Naive thymus-derived CD4-positive, alpha-beta T cell (primary cell): ENCODE measurements around the gene MDM2. TPM values are rescaled to one million over a fixed set of nuclear protein-coding genes. Genes with fewer than 3 reads are reported as not detected.
"Not testable (repeated sequence)": the region's sequence is repeated elsewhere in the genome, so short reads cannot be mapped to it uniquely, and the experiment has no call there.

Source experiments
- ATAC-seq: fragments of 150-1000 bp; cut with Tn5 transposase; 2 replicates; pipeline ENCODE4 v1.10.0; 2021; ENCODE audit warnings: mild to moderate bottlenecking, moderate library complexity
- CTCF ChIA-PET: fragments of 350-600 bp; sonication (Branson Sonifier 250); formaldehyde crosslinking; loops from one replicate; lab custom pipeline; 2021; ENCODE audit warnings: antibody characterized with exemption; lab: Charles Lee
- POLR2A ChIA-PET: fragments of 350-600 bp; sonication (Branson Sonifier 250); formaldehyde crosslinking; loops from one replicate; lab custom pipeline; 2021; ENCODE audit warnings: antibody characterized with exemption, inconsistent platforms; lab: Charles Lee
- DNase-seq, 9 donors: peaks; one replicate each; pipeline versions ENCODE4 v3.0.0 to v3.0.0-alpha.2; 2020 to 2022; ENCODE audit warnings: mixed read lengths in 1 of 9
- H3K27ac ChIP-seq: one replicate; pipeline ENCODE4 v1.7.0; 2013; ENCODE audit warnings: mild to moderate bottlenecking, low read depth, low read length, moderate library complexity
- H3K27me3 ChIP-seq, 2 donors: one replicate each; pipeline ENCODE4 v1.7.0; 2013; ENCODE audit warnings: low read length in 2 of 2, mild to moderate bottlenecking in 2 of 2, moderate library complexity in 2 of 2; ENCODE audit not compliant: control insufficient read depth in 2 of 2, insufficient read depth in 2 of 2
- H3K36me3 ChIP-seq, 3 experiments: 1 replicate in 2 of 3; 2 replicates in 1 of 3; pipeline ENCODE4 v1.7.0; 2013; ENCODE audit warnings: low read length in 3 of 3, mild to moderate bottlenecking in 3 of 3, moderate library complexity in 1 of 3; ENCODE audit not compliant: insufficient read depth in 3 of 3, control insufficient read depth in 2 of 3
- H3K4me1 ChIP-seq, 2 donors: one replicate each; pipeline ENCODE4 v1.7.0; 2013; ENCODE audit warnings: low read length in 2 of 2, mild to moderate bottlenecking in 2 of 2, moderate library complexity in 1 of 2; ENCODE audit not compliant: control insufficient read depth in 2 of 2, insufficient read depth in 2 of 2
- H3K4me3 ChIP-seq: 2 replicates; pipeline ENCODE4 v1.7.0; 2013; ENCODE audit warnings: mild to moderate bottlenecking, low read length
- H3K9me3 ChIP-seq, 3 experiments: 1 replicate in 2 of 3; 2 replicates in 1 of 3; pipeline ENCODE4 v1.7.0; 2013; ENCODE audit warnings: low read length in 3 of 3; ENCODE audit not compliant: control insufficient read depth in 2 of 3
- H3K27ac Mint-ChIP-seq, 9 donors: one replicate each; pipeline ENCODE4 v1.8.0; 2020 to 2022; ENCODE audit warnings: mixed read lengths in 9 of 9, mild to moderate bottlenecking in 8 of 9, moderate library complexity in 5 of 9, inconsistent platforms in 2 of 9
- H3K27me3 Mint-ChIP-seq, 5 donors: one replicate each; pipeline ENCODE4 v1.8.0; 2021 to 2022; ENCODE audit warnings: mixed read lengths in 5 of 5, mild to moderate bottlenecking in 1 of 5
- H3K36me3 Mint-ChIP-seq, 5 donors: one replicate each; pipeline ENCODE4 v1.8.0; 2020 to 2022; ENCODE audit warnings: mixed read lengths in 5 of 5, mild to moderate bottlenecking in 3 of 5, inconsistent platforms in 1 of 5
- H3K4me1 Mint-ChIP-seq, 7 donors: one replicate each; pipeline ENCODE4 v1.8.0; 2020 to 2022; ENCODE audit warnings: mixed read lengths in 7 of 7, mild to moderate bottlenecking in 3 of 7, inconsistent platforms in 1 of 7
- H3K4me3 Mint-ChIP-seq, 10 donors: one replicate each; pipeline ENCODE4 v1.8.0; 2020 to 2022; ENCODE audit warnings: mild to moderate bottlenecking in 10 of 10, mixed read lengths in 10 of 10, moderate library complexity in 6 of 10, inconsistent platforms in 2 of 10
- H3K9me3 Mint-ChIP-seq, 11 donors: one replicate each; pipeline ENCODE4 v1.8.0; 2020 to 2022; ENCODE audit warnings: mixed read lengths in 11 of 11, mild to moderate bottlenecking in 4 of 11, inconsistent platforms in 1 of 11, moderate library complexity in 1 of 11
- intact Hi-C, 2 donors: fragments of 100-400 bp; cut with micrococcal nuclease; formaldehyde crosslinking; loops; one replicate each; pipeline ENCODE4 v1.15.1; 2023
- polyA plus RNA-seq, 2 donors: library from polyadenylated mRNA; unstranded; fragments of 300-500 nt; fragmentation: Illumina TruSeq; gene quantifications; one replicate each; pipeline ENCODE4 v1.2.3, GENCODE V29; 2021
- total RNA-seq, 6 experiments: library from RNA in 5 of 6; stranded (reverse) in 5 of 6; gene quantifications; 1 replicate in 5 of 6; 2 replicates in 1 of 6; pipeline ENCODE4 v1.2.3 and lab custom pipeline; 2021 to 2026

Gene MDM2
- total and polyA plus RNA-seq, 7 experiments from 2014 or later: 14.5 to 271 (median 79.8) TPM

DNA sequence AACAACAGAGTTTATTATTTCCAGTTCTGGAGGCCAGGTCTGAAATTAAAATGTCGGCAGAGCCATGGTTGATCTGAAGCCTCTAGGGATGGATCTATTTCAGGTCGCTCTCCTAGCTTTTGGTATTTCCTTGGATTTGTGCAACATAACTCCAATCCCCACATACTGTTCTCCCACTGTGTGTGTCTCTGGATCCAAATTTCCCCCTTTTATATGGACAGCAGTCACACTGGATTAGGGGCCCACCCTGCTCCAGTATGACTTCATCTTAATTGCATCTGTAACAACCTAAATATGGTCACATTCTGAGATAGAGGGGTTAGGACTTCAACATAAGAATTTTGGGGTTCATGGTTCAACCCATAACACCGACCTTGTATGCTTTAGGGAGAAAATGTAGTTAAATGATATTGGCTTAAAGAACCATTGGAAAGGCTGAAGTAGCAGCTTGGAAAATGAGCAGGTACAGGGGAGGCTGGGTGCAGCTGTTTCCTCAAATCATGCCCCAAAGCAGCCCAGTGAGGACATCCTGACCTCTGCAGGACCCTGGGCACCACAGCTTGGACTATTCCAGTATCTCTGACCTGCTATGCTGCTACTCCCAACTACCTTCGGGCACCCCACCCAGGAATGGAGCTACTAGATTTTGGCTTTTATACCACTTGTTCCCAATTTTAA is 13.9 kb upstream of the MDM2 start:
- intact Hi-C loops: loop anchor here in 1 of 2 donors (5.0 kb wide), 1 partner anchor 47 kb away; the partner anchor contains the start of gene SLC35E3

DNA sequence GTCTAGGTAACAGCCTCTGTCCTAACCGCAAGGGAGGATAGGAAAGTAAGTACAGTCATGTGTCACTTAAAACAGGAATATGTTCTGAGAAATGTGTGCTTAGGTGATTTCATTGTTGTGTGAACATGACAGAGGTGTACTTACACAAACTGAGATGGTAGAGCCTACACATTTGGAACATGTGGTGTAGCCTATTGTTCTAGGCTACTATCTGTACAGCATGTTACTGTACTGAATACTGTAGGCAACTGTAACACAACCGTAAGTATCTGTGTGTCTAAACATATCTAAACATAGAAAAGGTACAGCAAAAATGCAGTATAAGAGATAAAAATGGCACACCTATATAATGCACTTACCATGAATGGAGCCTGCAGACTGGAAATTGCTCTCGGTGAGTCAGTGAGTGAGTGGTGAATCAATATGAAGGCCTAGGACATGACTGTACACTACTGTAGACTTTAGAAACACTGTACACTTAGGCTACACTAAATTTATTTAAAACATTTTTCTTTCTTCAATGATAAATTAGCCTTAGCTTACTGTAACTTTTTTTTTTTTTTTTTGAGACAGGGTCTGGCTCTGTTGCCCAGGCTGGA is 13.2 kb upstream of the MDM2 start:
- CTCF ChIA-PET: no interaction called here

More for the DNA sequence above, 13.9 kb upstream of the MDM2 start:
- H3K27ac Mint-ChIP-seq: no peak overlapping the region
- no peaks in the 10 kb centered on the region for H3K9me3 Mint-ChIP-seq
- Histone ChIP-seq H3K27ac (no peak overlapping the region), H3K9me3 (no peaks in the 10 kb centered on the region), H3K4me3 (no peak overlapping the region), H3K4me1 (no peaks in the 10 kb centered on the region), H3K36me3 (no peaks in the 10 kb centered on the region), H3K27me3 (no peaks in the 10 kb centered on the region)
- H3K4me3 Mint-ChIP-seq: no peak overlapping the region
- CTCF ChIA-PET: no interaction called here
- POLR2A ChIA-PET: no interaction called here
- ATAC-seq (no peak), DNase-seq (no peak)
- H3K4me1 Mint-ChIP-seq: peaks cover 0 to 5% (median 0%) of the 10 kb centered on the region in 7 donors
- no peaks in the 10 kb centered on the region for H3K36me3 Mint-ChIP-seq
- no peaks in the 10 kb centered on the region for H3K27me3 Mint-ChIP-seq

DNA sequence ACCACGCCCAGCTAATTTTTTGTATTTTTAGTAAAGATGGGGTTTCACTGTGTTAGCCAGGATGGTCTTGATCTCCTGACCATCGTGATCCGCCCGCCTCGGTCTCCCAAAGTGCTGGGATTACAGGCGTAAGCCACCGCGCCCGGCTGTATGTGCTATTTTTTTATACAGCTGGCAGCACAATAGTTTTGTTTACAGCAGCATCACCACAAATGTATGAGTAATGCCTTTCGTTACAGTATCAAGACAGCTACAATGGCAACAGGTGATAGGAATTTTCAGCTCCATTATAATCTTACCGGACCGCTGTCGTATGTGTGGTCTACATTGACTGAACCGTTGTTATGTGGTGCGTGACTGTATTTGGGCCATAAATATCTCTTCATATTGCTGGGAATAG is 11.6 kb upstream of the MDM2 start:
- Histone ChIP-seq H3K9me3 (no peaks in the 10 kb centered on the region), H3K4me3 (no peak overlapping the region), H3K4me1 (no peaks in the 10 kb centered on the region), H3K27me3 (no peaks in the 10 kb centered on the region), H3K36me3 (no peaks in the 10 kb centered on the region), H3K27ac (no peak overlapping the region)
- intact Hi-C loops: no loop called here
- no peak for DNase-seq
- Mint-ChIP-seq H3K9me3 (no peaks in the 10 kb centered on the region), H3K27me3 (no peaks in the 10 kb centered on the region), H3K4me1 (peaks cover 0 to 5% (median 0%) of the 10 kb centered on the region in 7 donors), H3K4me3 (no peak overlapping the region), H3K27ac (no peak overlapping the region), H3K36me3 (no peaks in the 10 kb centered on the region)
- no peak for ATAC-seq
- CTCF ChIA-PET: interaction anchor here (0.6 kb wide), 2 partner anchors 50 to 462 kb away, joined by 3 to 4 read pairs; partner anchors contain the start of gene SLC35E3
- POLR2A ChIA-PET: interaction anchor here (0.5 to 1.0 kb wide), 3 partner anchors 13 to 701 kb away, joined by 3 to 4 read pairs (median 3); no protein-coding TSS in a partner anchor

More for the DNA sequence above, 13.2 kb upstream of the MDM2 start:
- no peak for ATAC-seq
- Histone ChIP-seq H3K27me3 (no peaks in the 10 kb centered on the region), H3K27ac (no peak overlapping the region), H3K4me3 (no peak overlapping the region), H3K9me3 (no peaks in the 10 kb centered on the region), H3K4me1 (no peaks in the 10 kb centered on the region), H3K36me3 (no peaks in the 10 kb centered on the region)
- intact Hi-C loops: loop anchor here in 1 of 2 donors (5.0 kb wide), 1 partner anchor 47 kb away; the partner anchor contains the start of gene SLC35E3
- no peak overlapping the region for H3K27ac Mint-ChIP-seq
- POLR2A ChIA-PET: no interaction called here
- H3K4me1 Mint-ChIP-seq: peaks cover 0 to 5% (median 0%) of the 10 kb centered on the region in 7 donors
- no peak overlapping the region for H3K4me3 Mint-ChIP-seq
- DNase-seq: no peak
- H3K9me3 Mint-ChIP-seq: no peaks in the 10 kb centered on the region
- H3K27me3 Mint-ChIP-seq: no peaks in the 10 kb centered on the region
- no peaks in the 10 kb centered on the region for H3K36me3 Mint-ChIP-seq

GRCh38 chr12:68798882-68799234 is 9.1 kb upstream of the MDM2 start:
- H3K36me3 ChIP-seq: no peaks in the 10 kb centered on the region
- H3K36me3 Mint-ChIP-seq: no peaks in the 10 kb centered on the region
- no peaks in the 10 kb centered on the region for H3K9me3 Mint-ChIP-seq
- H3K27me3 ChIP-seq: no peaks in the 10 kb centered on the region
- POLR2A ChIA-PET: interaction anchor here (0.6 kb wide), 2 partner anchors 150 to 1313 kb away, joined by 3 to 4 read pairs; no protein-coding TSS in a partner anchor
- CTCF ChIA-PET: interaction anchor here (1.9 kb wide), 1 partner anchor 10 kb away, joined by 4 read pairs; the partner anchor contains the start of gene MDM2
- H3K9me3 ChIP-seq: no peaks in the 10 kb centered on the region
- no peak overlapping the region for H3K4me3 ChIP-seq
- no peaks in the 10 kb centered on the region for H3K4me1 ChIP-seq
- no peaks in the 10 kb centered on the region for H3K27me3 Mint-ChIP-seq
- no peak overlapping the region for H3K4me3 Mint-ChIP-seq
- intact Hi-C loops: no loop called here
- DNase-seq (no peak), ATAC-seq (no peak)
- peak overlapping the region in 1 of 9 donors; percentile 3 for H3K27ac Mint-ChIP-seq
- no peak overlapping the region for H3K27ac ChIP-seq
- peaks cover 0 to 8% (median 0%) of the 10 kb centered on the region in 7 donors for H3K4me1 Mint-ChIP-seq

- peaks cover 0 to 8% (median 0%) of the 10 kb centered on the region in 7 donors for H3K4me1 Mint-ChIP-seq
- H3K4me3 Mint-ChIP-seq: no peak overlapping the region
- Histone ChIP-seq H3K9me3 (no peaks in the 10 kb centered on the region), H3K4me1 (no peaks in the 10 kb centered on the region), H3K36me3 (no peaks in the 10 kb centered on the region), H3K27me3 (no peaks in the 10 kb centered on the region), H3K27ac (no peak overlapping the region), H3K4me3 (no peak overlapping the region)
- intact Hi-C loops: no loop called here
- ChIA-PET POLR2A (no interaction called here), CTCF (interaction anchor here (0.7 to 1.9 kb wide), 2 partner anchors 8 to 47 kb away, joined by 4 read pairs; partner anchors contain the start of gene MDM2)
- H3K27ac Mint-ChIP-seq: no peak overlapping the region
- DNase-seq (no peak), ATAC-seq (no peak)
- no peaks in the 10 kb centered on the region for H3K36me3 Mint-ChIP-seq
- no peaks in the 10 kb centered on the region for H3K9me3 Mint-ChIP-seq
- H3K27me3 Mint-ChIP-seq: no peaks in the 10 kb centered on the region
These were observed 7.7 kb upstream of the MDM2 start for GRCh38 chr12:68800294-68800693.

GRCh38 chr12:68801124-68801523 is 6.9 kb upstream of the MDM2 start:
- intact Hi-C loops, H3K27ac Mint-ChIP-seq, CTCF ChIA-PET: not testable (repeated sequence)

More at GRCh38 chr12:68801124-68801523, 6.9 kb upstream of the MDM2 start:
- H3K36me3 Mint-ChIP-seq, H3K27me3 Mint-ChIP-seq, H3K4me3 Mint-ChIP-seq, ATAC-seq, H3K36me3 ChIP-seq, H3K9me3 Mint-ChIP-seq, H3K27ac ChIP-seq, POLR2A ChIA-PET, H3K9me3 ChIP-seq, DNase-seq, H3K4me1 ChIP-seq, H3K4me3 ChIP-seq, H3K27me3 ChIP-seq: not testable (repeated sequence)
- H3K4me1 Mint-ChIP-seq: peaks cover 0 to 12% (median 0%) of the 10 kb centered on the region in 7 donors
